CD4-positive, alpha-beta memory T cell (primary cell): ENCODE data around the gene KIAA0319L. TPM values are rescaled to one million over a fixed set of nuclear protein-coding genes. Genes with fewer than 3 reads are reported as not detected.

Experiments
- CTCF ChIA-PET: fragments of 350-600 bp; sonication (Branson Sonifier 250); formaldehyde crosslinking; loops from one replicate; lab custom pipeline; 2021; ENCODE audit warnings: inconsistent platforms; ENCODE audit not compliant: partially characterized antibody; lab: Charles Lee
- POLR2A ChIA-PET: fragments of 350-600 bp; sonication (Branson Sonifier 250); formaldehyde crosslinking; loops from one replicate; lab custom pipeline; 2021; ENCODE audit not compliant: partially characterized antibody; lab: Charles Lee
- DNase-seq, 5 donors: peaks; one replicate each; pipeline versions ENCODE4 v3.0.0 to v3.0.0-alpha.2; 2020 to 2022; ENCODE audit warnings: mixed read lengths in 1 of 5
- H3K27ac ChIP-seq: one replicate; pipeline ENCODE4 v1.7.0; 2013; ENCODE audit warnings: low read depth, low read length
- H3K27me3 ChIP-seq: 2 replicates; pipeline ENCODE4 v1.7.0; 2013; ENCODE audit warnings: mild to moderate bottlenecking, low read length, moderate library complexity; ENCODE audit not compliant: insufficient read depth
- H3K36me3 ChIP-seq: 2 replicates; pipeline ENCODE4 v1.7.0; 2013; ENCODE audit warnings: mild to moderate bottlenecking, low read length, moderate library complexity; ENCODE audit not compliant: insufficient read depth
- H3K4me1 ChIP-seq: 2 replicates; pipeline ENCODE4 v1.7.0; 2013; ENCODE audit warnings: mild to moderate bottlenecking, low read length, moderate library complexity; ENCODE audit not compliant: insufficient read depth
- H3K4me3 ChIP-seq, 2 donors: one replicate each; pipeline ENCODE4 v1.7.0; 2013; ENCODE audit warnings: low read length in 2 of 2, mild to moderate bottlenecking in 1 of 2
- H3K9me3 ChIP-seq, 2 donors: one replicate each; pipeline ENCODE4 v1.7.0; 2013; ENCODE audit warnings: low read length in 2 of 2, control low read depth in 1 of 2; ENCODE audit not compliant: control insufficient read depth in 1 of 2
- H3K27ac Mint-ChIP-seq, 7 donors: one replicate each; pipeline ENCODE4 v1.8.0; 2020 to 2021; ENCODE audit warnings: mixed read lengths in 7 of 7, mild to moderate bottlenecking in 6 of 7, inconsistent platforms in 3 of 7, moderate library complexity in 3 of 7
- H3K27me3 Mint-ChIP-seq, 2 donors: one replicate each; pipeline ENCODE4 v1.8.0; 2020 to 2021; ENCODE audit warnings: mixed read lengths in 2 of 2
- H3K36me3 Mint-ChIP-seq, 2 donors: one replicate each; pipeline ENCODE4 v1.8.0; 2020 to 2021; ENCODE audit warnings: mixed read lengths in 2 of 2, inconsistent platforms in 1 of 2, mild to moderate bottlenecking in 1 of 2
- H3K4me1 Mint-ChIP-seq, 4 donors: one replicate each; pipeline ENCODE4 v1.8.0; 2020 to 2021; ENCODE audit warnings: mixed read lengths in 4 of 4, mild to moderate bottlenecking in 1 of 4
- H3K4me3 Mint-ChIP-seq, 8 donors: one replicate each; pipeline ENCODE4 v1.8.0; 2020 to 2021; ENCODE audit warnings: mixed read lengths in 8 of 8, mild to moderate bottlenecking in 7 of 8, moderate library complexity in 6 of 8, inconsistent platforms in 3 of 8
- H3K9me3 Mint-ChIP-seq, 8 donors: one replicate each; pipeline ENCODE4 v1.8.0; 2020 to 2021; ENCODE audit warnings: mixed read lengths in 8 of 8, mild to moderate bottlenecking in 5 of 8, inconsistent platforms in 3 of 8, moderate library complexity in 1 of 8
- intact Hi-C: fragments of 100-400 bp; cut with micrococcal nuclease; formaldehyde crosslinking; loops from one replicate; pipeline ENCODE4 v1.15.1; 2023
- polyA plus RNA-seq, 2 donors: library from polyadenylated mRNA; unstranded; fragments of 300-500 nt; fragmentation: Illumina TruSeq; gene quantifications; one replicate each; pipeline ENCODE4 v1.2.3, GENCODE V29; 2021
- total RNA-seq, 2 experiments: library from RNA; stranded (reverse); gene quantifications; one replicate each; pipeline ENCODE4 v1.2.3, GENCODE V29; 2021

The KIAA0319L gene
- 10 to 100 TPM; 79.4 to 82.9 TPM for total RNA-seq
- polyA plus RNA-seq = 10 to 100 TPM; 12.7 to 29.2 TPM

DNA sequence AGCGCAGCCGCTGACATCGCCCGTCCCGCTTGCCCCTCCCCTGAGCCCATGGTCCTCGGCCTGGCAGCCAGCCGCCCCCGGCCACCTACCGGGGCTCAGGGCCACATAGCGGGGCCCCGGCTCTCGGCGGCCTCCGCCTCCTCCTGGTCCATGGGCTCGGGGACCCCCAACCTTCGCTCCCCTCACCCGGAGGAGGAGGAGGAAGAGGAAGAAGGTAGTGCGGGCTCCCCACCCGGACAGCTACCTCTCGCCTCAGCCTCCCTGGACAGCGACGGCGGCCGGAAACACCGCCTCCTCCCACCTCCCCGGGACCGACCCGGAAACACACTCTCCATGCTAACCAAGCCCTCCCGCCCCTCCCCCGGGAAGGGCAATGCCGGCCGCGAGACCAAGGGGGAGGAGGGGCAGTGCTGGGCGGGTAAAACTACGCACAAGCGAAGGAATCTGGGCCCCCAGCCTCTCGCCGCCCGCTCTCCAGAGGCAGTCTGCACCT lies at the start of gene KIAA0319L:
TSS of gene KIAA0319L (minus strand) at position 286 of the 493 bp plus-strand sequence. CDS start 2,912 bp downstream, outside the sequence.
- H3K27me3 ChIP-seq = no peaks in the 10 kb centered on the region
- peaks cover 10 to 51% of the 10 kb centered on the region in 2 donors for H3K36me3 Mint-ChIP-seq
- intact Hi-C loops = loop anchor here (2.0 to 5.0 kb wide), 3 partner anchors 18 to 365 kb away; partner anchors contain the start of gene SFPQ
- H3K27ac Mint-ChIP-seq = peak within 1 kb of the TSS; percentile 95 to 100 (median 96)
- peaks cover 52% of the 10 kb centered on the region for H3K4me1 ChIP-seq
- no peak for DNase-seq
- H3K27ac ChIP-seq = peak within 1 kb of the TSS; percentile 70
- no peaks in the 10 kb centered on the region for H3K9me3 Mint-ChIP-seq
- peaks cover 15% of the 10 kb centered on the region for H3K36me3 ChIP-seq
- H3K4me3 ChIP-seq = peak within 1 kb of the TSS; percentile 92 to 100
- H3K27me3 Mint-ChIP-seq = no peaks in the 10 kb centered on the region
- POLR2A ChIA-PET = interaction anchor here (0.7 to 2.6 kb wide), 25 partner anchors 8 to 698 kb away, joined by 3 to 39 read pairs (median 5); partner anchors contain the start of genes AGO3, CLSPN, SMIM12 and TFAP2E
- CTCF ChIA-PET = interaction anchor here (0.7 to 5.3 kb wide), 9 partner anchors 8 to 105 kb away, joined by 3 to 37 read pairs (median 4); no protein-coding TSS in a partner anchor
- H3K4me3 Mint-ChIP-seq = peak within 1 kb of the TSS; percentile 94 to 99 (median 97)
- H3K9me3 ChIP-seq = no peaks in the 10 kb centered on the region
- H3K4me1 Mint-ChIP-seq = peaks cover 39 to 77% (median 51%) of the 10 kb centered on the region in 4 donors

DNA sequence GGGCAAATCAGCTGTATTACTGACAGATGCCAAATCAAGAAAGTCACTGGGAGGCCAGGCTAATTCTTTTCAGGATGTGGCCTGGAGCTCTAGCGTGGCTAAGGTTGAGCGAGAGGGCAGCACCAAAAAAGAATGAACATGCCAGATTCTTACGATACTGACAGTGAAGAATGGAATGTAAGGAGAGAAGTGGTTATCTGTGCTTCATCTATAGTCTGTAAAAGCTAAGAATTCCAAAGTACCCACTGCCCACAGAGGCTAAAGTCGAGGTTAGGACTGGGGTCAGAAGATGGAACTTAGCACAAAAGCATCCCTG lies 48.6 kb upstream of the KIAA0319L start:
- no peaks in the 10 kb centered on the region for H3K9me3 Mint-ChIP-seq
- H3K4me3 Mint-ChIP-seq = no peak overlapping the region
- no peak for DNase-seq
- no peak overlapping the region for H3K27ac ChIP-seq
- H3K9me3 ChIP-seq = no peaks in the 10 kb centered on the region
- H3K4me3 ChIP-seq = no peak overlapping the region
- CTCF ChIA-PET = interaction anchor here (1.2 kb wide), 1 partner anchor 110 kb away, joined by 3 read pairs; no protein-coding TSS in a partner anchor
- H3K36me3 Mint-ChIP-seq = peaks cover 48 to 74% of the 10 kb centered on the region in 2 donors
- H3K27ac Mint-ChIP-seq = peak overlapping the region in 4 of 7 donors; percentile 6 to 71 (median 41)
- no peaks in the 10 kb centered on the region for H3K27me3 ChIP-seq
- peaks cover 47% of the 10 kb centered on the region for H3K36me3 ChIP-seq
- no peaks in the 10 kb centered on the region for H3K27me3 Mint-ChIP-seq
- no peaks in the 10 kb centered on the region for H3K4me1 ChIP-seq
- peaks cover 0 to 13% (median 3%) of the 10 kb centered on the region in 4 donors for H3K4me1 Mint-ChIP-seq
- POLR2A ChIA-PET = no interaction called here
- intact Hi-C loops = no loop called here

DNA sequence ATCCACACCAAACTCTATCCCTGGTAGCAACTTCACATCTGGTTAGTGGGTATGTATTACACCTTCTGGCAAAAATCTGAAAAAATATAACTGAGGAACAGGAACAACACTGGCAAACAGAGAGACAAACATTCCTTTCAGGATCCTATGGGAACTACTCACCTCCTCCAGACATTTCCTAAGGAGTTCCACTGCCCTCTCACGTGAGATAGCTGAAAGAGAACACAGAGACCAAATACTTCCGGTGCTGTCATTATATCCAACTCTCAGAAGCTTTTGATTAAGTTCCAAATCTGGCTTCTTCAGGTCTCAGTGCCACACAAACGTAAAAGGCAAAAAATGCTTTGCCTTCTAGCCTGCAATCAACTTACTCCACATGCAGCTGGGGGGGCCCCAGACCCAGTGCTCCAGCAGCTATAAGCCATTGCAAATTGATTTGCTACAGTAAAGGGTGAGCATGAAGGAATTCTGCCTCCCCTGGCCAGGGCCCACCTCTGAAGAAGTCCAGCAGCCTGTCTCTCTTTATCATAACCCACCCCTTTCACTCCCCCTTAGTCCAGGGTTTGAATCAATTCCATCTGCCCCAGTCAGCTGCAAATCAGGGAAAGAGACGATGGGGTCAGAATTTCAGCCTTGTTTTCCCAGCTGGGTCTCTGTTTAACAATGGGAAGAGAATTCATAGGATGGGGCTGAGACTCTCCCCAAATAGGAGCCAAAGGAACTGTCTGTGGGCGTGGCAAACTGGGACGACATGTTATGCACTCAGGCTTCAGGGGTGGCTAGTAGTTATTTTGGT lies 48.1 kb upstream of the KIAA0319L start:
- no peaks in the 10 kb centered on the region for H3K27me3 Mint-ChIP-seq
- no peak overlapping the region for H3K4me3 ChIP-seq
- DNase-seq = no peak
- ChIA-PET CTCF (no interaction called here), POLR2A (interaction anchor here (1.1 kb wide), 1 partner anchor 11 kb away, joined by 3 read pairs; no protein-coding TSS in a partner anchor)
- H3K4me1 ChIP-seq = no peaks in the 10 kb centered on the region
- H3K27ac ChIP-seq = no peak overlapping the region
- H3K9me3 Mint-ChIP-seq = no peaks in the 10 kb centered on the region
- intact Hi-C loops = no loop called here
- H3K36me3 ChIP-seq = peaks cover 48% of the 10 kb centered on the region
- H3K9me3 ChIP-seq = no peaks in the 10 kb centered on the region
- H3K27me3 ChIP-seq = no peaks in the 10 kb centered on the region
- peak overlapping the region in 2 of 7 donors; percentile 6 to 55 for H3K27ac Mint-ChIP-seq
- peaks cover 0 to 13% (median 3%) of the 10 kb centered on the region in 4 donors for H3K4me1 Mint-ChIP-seq
- H3K36me3 Mint-ChIP-seq = peaks cover 47 to 76% of the 10 kb centered on the region in 2 donors
- H3K4me3 Mint-ChIP-seq = no peak overlapping the region

DNA sequence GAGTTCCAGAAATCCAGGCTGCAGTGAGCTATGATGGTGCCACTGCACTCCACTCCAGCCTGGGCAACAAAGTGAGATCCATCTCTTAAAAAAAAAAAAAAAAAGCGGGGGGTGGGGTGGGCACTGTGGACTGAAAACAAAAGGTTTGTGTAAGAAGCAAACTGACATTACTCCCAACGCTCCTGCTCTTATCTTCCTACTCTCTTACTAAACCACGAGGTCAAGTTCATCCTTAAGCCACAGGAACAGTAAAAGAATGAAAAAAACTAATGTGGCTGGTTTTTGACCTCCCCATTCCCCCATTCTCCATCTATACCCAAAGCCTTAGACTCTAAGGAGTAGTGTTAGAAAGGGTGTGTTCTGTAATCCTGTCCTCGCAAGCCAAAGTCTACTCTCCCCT lies 46.7 kb upstream of the KIAA0319L start:
- no peak overlapping the region for H3K27ac ChIP-seq
- H3K9me3 Mint-ChIP-seq = no peaks in the 10 kb centered on the region
- POLR2A ChIA-PET = interaction anchor here (1.1 kb wide), 1 partner anchor 13 kb away, joined by 3 read pairs; no protein-coding TSS in a partner anchor
- H3K27ac Mint-ChIP-seq = no peak overlapping the region
- no peak for DNase-seq
- H3K4me1 ChIP-seq = no peaks in the 10 kb centered on the region
- no peak overlapping the region for H3K4me3 Mint-ChIP-seq
- no peak overlapping the region for H3K4me3 ChIP-seq
- H3K9me3 ChIP-seq = no peaks in the 10 kb centered on the region
- H3K4me1 Mint-ChIP-seq = peaks cover 0 to 13% (median 2%) of the 10 kb centered on the region in 4 donors
- H3K27me3 ChIP-seq = no peaks in the 10 kb centered on the region
- H3K27me3 Mint-ChIP-seq = no peaks in the 10 kb centered on the region
- CTCF ChIA-PET = interaction anchor here (1.5 to 2.1 kb wide), 2 partner anchors 35 to 122 kb away, joined by 4 to 8 read pairs; no protein-coding TSS in a partner anchor
- H3K36me3 ChIP-seq = peaks cover 46% of the 10 kb centered on the region
- H3K36me3 Mint-ChIP-seq = peaks cover 50 to 77% of the 10 kb centered on the region in 2 donors
- intact Hi-C loops = no loop called here

DNA sequence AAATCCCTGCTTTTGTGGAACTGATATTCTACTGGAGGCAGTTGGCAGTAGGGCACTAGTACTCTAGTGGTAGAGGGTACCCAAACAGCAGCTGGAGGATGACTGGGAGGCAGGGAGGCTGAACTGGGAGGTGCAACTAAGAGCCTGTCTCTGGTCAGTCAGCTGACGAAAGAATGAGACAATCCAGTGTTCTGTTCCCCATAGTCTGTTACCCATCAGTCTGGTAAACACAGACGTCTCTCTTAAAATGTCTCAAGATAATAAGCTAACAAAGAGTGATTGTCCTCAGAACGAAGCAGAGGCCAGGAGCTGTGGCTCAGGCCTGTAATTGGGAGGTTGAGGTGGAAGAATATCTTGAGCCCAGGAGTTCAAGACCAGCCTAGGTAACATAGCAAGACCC lies 46.3 kb upstream of the KIAA0319L start:
- POLR2A ChIA-PET = no interaction called here
- H3K9me3 ChIP-seq = no peaks in the 10 kb centered on the region
- intact Hi-C loops = no loop called here
- H3K4me1 Mint-ChIP-seq = peaks cover 0 to 13% (median 2%) of the 10 kb centered on the region in 4 donors
- no peak overlapping the region for H3K27ac ChIP-seq
- peaks cover 42% of the 10 kb centered on the region for H3K36me3 ChIP-seq
- no peaks in the 10 kb centered on the region for H3K9me3 Mint-ChIP-seq
- H3K27me3 ChIP-seq = no peaks in the 10 kb centered on the region
- no peaks in the 10 kb centered on the region for H3K4me1 ChIP-seq
- H3K4me3 ChIP-seq = no peak overlapping the region
- H3K27ac Mint-ChIP-seq = no peak overlapping the region
- peaks cover 46 to 73% of the 10 kb centered on the region in 2 donors for H3K36me3 Mint-ChIP-seq
- H3K27me3 Mint-ChIP-seq = no peaks in the 10 kb centered on the region
- CTCF ChIA-PET = interaction anchor here (1.5 to 2.1 kb wide), 2 partner anchors 35 to 123 kb away, joined by 4 to 8 read pairs; no protein-coding TSS in a partner anchor
- H3K4me3 Mint-ChIP-seq = no peak overlapping the region
- DNase-seq = no peak

DNA sequence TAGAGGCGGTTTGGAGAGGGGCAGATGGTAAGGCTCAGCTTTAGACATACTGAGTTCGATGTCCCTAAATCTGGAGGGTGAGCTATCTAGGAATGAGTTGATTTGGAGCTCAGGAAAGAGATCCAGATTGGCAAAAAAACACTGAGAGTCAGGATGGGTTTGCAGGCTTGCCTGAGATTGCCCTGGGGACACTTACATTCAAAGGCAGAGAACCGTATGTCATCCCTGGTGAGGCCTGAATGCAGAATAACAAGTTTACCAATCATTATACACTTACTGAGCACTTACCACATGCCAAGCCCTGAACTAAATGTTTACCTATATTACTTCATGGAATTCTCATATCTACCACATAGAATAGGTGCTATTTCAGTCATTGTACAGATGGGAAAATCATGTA lies 43.4 kb upstream of the KIAA0319L start:
- POLR2A ChIA-PET = no interaction called here
- H3K27me3 Mint-ChIP-seq = no peaks in the 10 kb centered on the region
- no peak overlapping the region for H3K27ac ChIP-seq
- H3K36me3 ChIP-seq = peaks cover 31% of the 10 kb centered on the region
- no peaks in the 10 kb centered on the region for H3K4me1 ChIP-seq
- intact Hi-C loops = loop anchor here (1.0 kb wide), 1 partner anchor 31 kb away; no protein-coding TSS in a partner anchor
- no peak for DNase-seq
- H3K9me3 Mint-ChIP-seq = no peaks in the 10 kb centered on the region
- no peaks in the 10 kb centered on the region for H3K27me3 ChIP-seq
- H3K4me1 Mint-ChIP-seq = peaks cover 0 to under 1% (median 0%) of the 10 kb centered on the region in 4 donors
- peak overlapping the region in 3 of 7 donors; percentile 22 to 72 (median 58) for H3K27ac Mint-ChIP-seq
- H3K4me3 ChIP-seq = no peak overlapping the region
- H3K36me3 Mint-ChIP-seq = peaks cover 31 to 49% of the 10 kb centered on the region in 2 donors
- H3K4me3 Mint-ChIP-seq = no peak overlapping the region
- CTCF ChIA-PET = interaction anchor here (1.8 kb wide), 1 partner anchor 126 kb away, joined by 5 read pairs; no protein-coding TSS in a partner anchor
- H3K9me3 ChIP-seq = no peaks in the 10 kb centered on the region

DNA sequence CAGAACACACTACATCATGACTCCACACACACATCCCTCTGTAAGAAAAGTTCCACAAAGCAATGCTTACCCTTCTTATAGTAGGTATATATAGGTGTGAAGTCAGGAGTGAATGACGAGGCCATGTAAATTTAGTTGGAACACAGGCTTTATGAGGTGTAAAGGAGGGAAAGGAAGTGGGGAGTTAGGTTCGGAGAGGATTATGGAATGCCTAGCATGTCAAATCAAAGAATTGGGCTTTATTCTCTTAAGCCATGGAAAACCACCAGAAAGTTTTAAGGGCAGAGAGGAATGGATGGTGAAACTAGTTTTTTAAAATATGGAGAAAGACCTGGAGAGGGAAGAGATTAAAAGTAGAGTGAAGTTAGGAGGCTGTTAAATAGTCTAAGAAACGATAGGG lies 42.2 kb upstream of the KIAA0319L start:
- ChIA-PET POLR2A (no interaction called here), CTCF (no interaction called here)
- no peaks in the 10 kb centered on the region for H3K4me1 Mint-ChIP-seq
- H3K27me3 Mint-ChIP-seq = no peaks in the 10 kb centered on the region
- intact Hi-C loops = no loop called here
- no peaks in the 10 kb centered on the region for H3K9me3 Mint-ChIP-seq
- Histone ChIP-seq H3K4me3 (no peak overlapping the region), H3K27ac (no peak overlapping the region), H3K9me3 (no peaks in the 10 kb centered on the region), H3K4me1 (no peaks in the 10 kb centered on the region), H3K36me3 (peaks cover 25% of the 10 kb centered on the region), H3K27me3 (no peaks in the 10 kb centered on the region)
- no peak overlapping the region for H3K4me3 Mint-ChIP-seq
- H3K27ac Mint-ChIP-seq = peak overlapping the region in 1 of 7 donors; percentile 48
- H3K36me3 Mint-ChIP-seq = peaks cover 28 to 37% of the 10 kb centered on the region in 2 donors
- DNase-seq = no peak
